Measurements from ENCODE around the gene MAB21L4. TPM values are rescaled to one million over a fixed set of nuclear protein-coding genes. Genes with fewer than 3 reads are reported as not detected.
A peak's percentile ranks its signal among the peaks of the same experiment; 100 is the strongest.

Gene MAB21L4
- total RNA-seq, 1 donor from 2014 or later = not detected

DNA sequence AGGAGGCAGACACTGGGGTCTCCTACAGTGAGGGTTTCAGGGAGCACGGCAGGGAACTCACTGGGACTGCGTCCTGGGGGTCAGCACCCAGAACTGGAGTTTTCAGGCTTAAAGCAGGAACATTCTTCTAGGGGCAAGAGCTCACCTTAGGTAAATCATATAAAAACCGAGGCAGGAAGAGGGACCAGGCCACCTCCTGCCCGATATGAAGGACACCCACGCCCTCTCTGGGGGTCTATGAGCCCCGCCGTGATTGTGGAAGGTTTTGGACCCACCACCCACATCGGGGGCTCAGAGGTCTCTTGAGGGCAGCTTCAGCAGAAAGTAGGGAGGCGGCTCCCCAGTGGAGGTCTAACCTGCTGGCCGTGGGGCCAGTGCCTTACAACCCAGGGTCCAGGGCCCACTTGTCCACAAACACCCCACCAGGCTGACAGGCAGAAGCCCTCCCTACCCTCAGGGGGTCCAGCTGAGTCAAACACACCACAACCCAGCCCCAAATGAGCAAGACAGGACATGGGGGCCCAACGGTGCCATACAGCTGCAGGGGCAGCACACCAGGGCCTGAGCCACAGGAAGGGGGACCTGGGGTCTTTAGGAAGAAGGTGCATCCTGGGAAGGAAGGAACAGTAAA is 35.5 kb upstream of the MAB21L4 start:
- no peak overlapping the region for H3K27ac ChIP-seq (ENCODE audit: low read depth, low read length)
- H3K4me3 ChIP-seq (ENCODE audit: low read length in 3 of 3) = no peak overlapping the region
- H3K9me3 ChIP-seq (ENCODE audit: control insufficient read depth in 3 of 3, low read length in 3 of 3) = peaks cover 0 to 2% (median 0%) of the 10 kb centered on the region in 3 donors
- no peak overlapping the region for H3K9ac ChIP-seq (ENCODE audit: low read depth in 1 of 3, low read length in 3 of 3)
- peaks cover 0 to 4% (median 0%) of the 10 kb centered on the region in 3 donors for H3K4me1 ChIP-seq (ENCODE audit: control insufficient read depth in 3 of 3, insufficient read depth in 3 of 3, low read length in 3 of 3)
- peaks cover 4 to 40% (median 31%) of the 10 kb centered on the region in 3 donors for H3K27me3 ChIP-seq (ENCODE audit: control insufficient read depth in 3 of 3, insufficient read depth in 3 of 3, low read length in 3 of 3)
- no peaks in the 10 kb centered on the region for H3K36me3 ChIP-seq (ENCODE audit: control insufficient read depth in 3 of 3, insufficient read depth in 3 of 3, low read length in 3 of 3)

- Histone ChIP-seq H3K4me1 (ENCODE audit: control insufficient read depth in 3 of 3, insufficient read depth in 3 of 3, low read length in 3 of 3) (peaks cover 0 to 4% (median 0%) of the 10 kb centered on the region in 3 donors), H3K27me3 (ENCODE audit: control insufficient read depth in 3 of 3, insufficient read depth in 3 of 3, low read length in 3 of 3) (peaks cover 4 to 35% (median 31%) of the 10 kb centered on the region in 3 donors)
These were observed 34.8 kb upstream of the MAB21L4 start for GRCh38 chr2:240930631-240931318.

GRCh38 chr2:240930096-240930630 is 34.2 kb upstream of the MAB21L4 start:
- H3K9me3 ChIP-seq (ENCODE audit: control insufficient read depth in 3 of 3, low read length in 3 of 3) = no peaks in the 10 kb centered on the region
- H3K27me3 ChIP-seq (ENCODE audit: control insufficient read depth in 3 of 3, insufficient read depth in 3 of 3, low read length in 3 of 3) = peaks cover 4 to 30% (median 27%) of the 10 kb centered on the region in 3 donors
- H3K4me3 ChIP-seq (ENCODE audit: low read length in 3 of 3) = no peak overlapping the region
- H3K36me3 ChIP-seq (ENCODE audit: control insufficient read depth in 3 of 3, insufficient read depth in 3 of 3, low read length in 3 of 3) = no peaks in the 10 kb centered on the region
- H3K9ac ChIP-seq (ENCODE audit: low read depth in 1 of 3, low read length in 3 of 3) = no peak overlapping the region
- H3K4me1 ChIP-seq (ENCODE audit: control insufficient read depth in 3 of 3, insufficient read depth in 3 of 3, low read length in 3 of 3) = peaks cover 0 to 4% (median 0%) of the 10 kb centered on the region in 3 donors
- no peak overlapping the region for H3K27ac ChIP-seq (ENCODE audit: low read depth, low read length)

More at GRCh38 chr2:240930631-240931318, 34.8 kb upstream of the MAB21L4 start:
- H3K9me3 ChIP-seq (ENCODE audit: control insufficient read depth in 3 of 3, low read length in 3 of 3) = no peaks in the 10 kb centered on the region
- H3K27ac ChIP-seq (ENCODE audit: low read depth, low read length) = no peak overlapping the region
- H3K9ac ChIP-seq (ENCODE audit: low read depth in 1 of 3, low read length in 3 of 3) = no peak overlapping the region
- H3K36me3 ChIP-seq (ENCODE audit: control insufficient read depth in 3 of 3, insufficient read depth in 3 of 3, low read length in 3 of 3) = no peaks in the 10 kb centered on the region
- H3K4me3 ChIP-seq (ENCODE audit: low read length in 3 of 3) = no peak overlapping the region

GRCh38 chr2:240929364-240930095 is 33.6 kb upstream of the MAB21L4 start:
- peaks cover 4 to 28% (median 22%) of the 10 kb centered on the region in 3 donors for H3K27me3 ChIP-seq (ENCODE audit: control insufficient read depth in 3 of 3, insufficient read depth in 3 of 3, low read length in 3 of 3)
- no peak overlapping the region for H3K27ac ChIP-seq (ENCODE audit: low read depth, low read length)
- H3K4me3 ChIP-seq (ENCODE audit: low read length in 3 of 3) = no peak overlapping the region
- no peaks in the 10 kb centered on the region for H3K36me3 ChIP-seq (ENCODE audit: control insufficient read depth in 3 of 3, insufficient read depth in 3 of 3, low read length in 3 of 3)
- H3K4me1 ChIP-seq (ENCODE audit: control insufficient read depth in 3 of 3, insufficient read depth in 3 of 3, low read length in 3 of 3) = peaks cover 0 to 4% (median 0%) of the 10 kb centered on the region in 3 donors
- H3K9me3 ChIP-seq (ENCODE audit: control insufficient read depth in 3 of 3, low read length in 3 of 3) = no peaks in the 10 kb centered on the region
- no peak overlapping the region for H3K9ac ChIP-seq (ENCODE audit: low read depth in 1 of 3, low read length in 3 of 3)

DNA sequence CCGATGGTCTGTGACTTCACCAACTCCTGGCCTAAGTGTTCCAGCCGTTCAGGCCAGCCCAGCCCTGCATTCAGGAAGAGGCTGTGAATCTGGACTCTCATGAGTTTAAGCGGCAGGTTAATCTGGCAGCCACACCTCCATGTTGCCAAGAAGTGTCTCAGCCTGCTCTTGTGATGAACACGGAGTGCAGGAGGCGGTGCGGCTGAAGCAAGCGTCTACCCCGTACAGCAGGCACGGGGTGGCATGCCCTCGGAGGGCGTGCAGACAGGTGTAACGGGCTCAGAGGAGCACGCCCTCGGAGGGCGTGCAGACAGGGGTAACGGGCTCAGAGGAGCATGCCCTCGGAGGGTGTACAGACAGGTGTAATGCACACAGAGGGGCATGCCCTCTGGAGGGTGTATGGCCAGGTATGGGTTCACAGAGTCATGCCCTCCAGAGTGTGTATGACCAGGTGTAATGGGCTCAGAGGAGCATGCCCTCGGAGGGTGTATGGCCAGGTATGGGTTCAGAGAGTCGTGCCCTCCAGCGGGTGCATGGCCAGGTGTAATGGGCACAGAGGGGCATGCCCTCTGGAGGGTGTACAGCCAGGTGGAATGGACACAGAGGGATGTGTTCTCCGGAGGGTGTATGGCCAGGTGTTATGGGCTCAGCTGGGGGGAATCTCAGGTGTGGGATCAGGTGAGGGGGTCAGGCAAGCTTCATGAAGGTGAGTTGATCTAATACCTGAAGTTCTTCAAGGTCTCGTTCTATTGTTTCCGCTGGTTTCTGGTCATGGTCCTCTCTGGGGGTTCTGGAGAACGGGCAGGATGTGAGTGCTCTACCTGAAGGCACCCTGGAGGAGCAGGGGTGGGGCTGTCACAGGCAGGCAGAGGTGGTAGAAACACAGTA is 32.8 kb upstream of the MAB21L4 start:
- no peaks in the 10 kb centered on the region for H3K9me3 ChIP-seq (ENCODE audit: control insufficient read depth in 3 of 3, low read length in 3 of 3)
- H3K36me3 ChIP-seq (ENCODE audit: control insufficient read depth in 3 of 3, insufficient read depth in 3 of 3, low read length in 3 of 3) = no peaks in the 10 kb centered on the region
- no peak overlapping the region for H3K4me3 ChIP-seq (ENCODE audit: low read length in 3 of 3)
- peaks cover 4 to 28% (median 21%) of the 10 kb centered on the region in 3 donors for H3K27me3 ChIP-seq (ENCODE audit: control insufficient read depth in 3 of 3, insufficient read depth in 3 of 3, low read length in 3 of 3)
- H3K4me1 ChIP-seq (ENCODE audit: control insufficient read depth in 3 of 3, insufficient read depth in 3 of 3, low read length in 3 of 3) = peaks cover 0 to 4% (median 0%) of the 10 kb centered on the region in 3 donors
- H3K9ac ChIP-seq (ENCODE audit: low read depth in 1 of 3, low read length in 3 of 3) = no peak overlapping the region
- H3K27ac ChIP-seq (ENCODE audit: low read depth, low read length) = no peak overlapping the region

- peaks cover 0 to 4% (median 0%) of the 10 kb centered on the region in 3 donors for H3K4me1 ChIP-seq (ENCODE audit: control insufficient read depth in 3 of 3, insufficient read depth in 3 of 3, low read length in 3 of 3)
- H3K27ac ChIP-seq (ENCODE audit: low read depth, low read length) = no peak overlapping the region
- H3K27me3 ChIP-seq (ENCODE audit: control insufficient read depth in 3 of 3, insufficient read depth in 3 of 3, low read length in 3 of 3) = peaks cover 0 to 17% (median 7%) of the 10 kb centered on the region in 3 donors
- no peak overlapping the region for H3K9ac ChIP-seq (ENCODE audit: low read depth in 1 of 3, low read length in 3 of 3)
- H3K9me3 ChIP-seq (ENCODE audit: control insufficient read depth in 3 of 3, low read length in 3 of 3) = no peaks in the 10 kb centered on the region
- no peaks in the 10 kb centered on the region for H3K36me3 ChIP-seq (ENCODE audit: control insufficient read depth in 3 of 3, insufficient read depth in 3 of 3, low read length in 3 of 3)
- H3K4me3 ChIP-seq (ENCODE audit: low read length in 3 of 3) = no peak overlapping the region
These were observed 31.4 kb upstream of the MAB21L4 start for GRCh38 chr2:240927390-240927781.

DNA sequence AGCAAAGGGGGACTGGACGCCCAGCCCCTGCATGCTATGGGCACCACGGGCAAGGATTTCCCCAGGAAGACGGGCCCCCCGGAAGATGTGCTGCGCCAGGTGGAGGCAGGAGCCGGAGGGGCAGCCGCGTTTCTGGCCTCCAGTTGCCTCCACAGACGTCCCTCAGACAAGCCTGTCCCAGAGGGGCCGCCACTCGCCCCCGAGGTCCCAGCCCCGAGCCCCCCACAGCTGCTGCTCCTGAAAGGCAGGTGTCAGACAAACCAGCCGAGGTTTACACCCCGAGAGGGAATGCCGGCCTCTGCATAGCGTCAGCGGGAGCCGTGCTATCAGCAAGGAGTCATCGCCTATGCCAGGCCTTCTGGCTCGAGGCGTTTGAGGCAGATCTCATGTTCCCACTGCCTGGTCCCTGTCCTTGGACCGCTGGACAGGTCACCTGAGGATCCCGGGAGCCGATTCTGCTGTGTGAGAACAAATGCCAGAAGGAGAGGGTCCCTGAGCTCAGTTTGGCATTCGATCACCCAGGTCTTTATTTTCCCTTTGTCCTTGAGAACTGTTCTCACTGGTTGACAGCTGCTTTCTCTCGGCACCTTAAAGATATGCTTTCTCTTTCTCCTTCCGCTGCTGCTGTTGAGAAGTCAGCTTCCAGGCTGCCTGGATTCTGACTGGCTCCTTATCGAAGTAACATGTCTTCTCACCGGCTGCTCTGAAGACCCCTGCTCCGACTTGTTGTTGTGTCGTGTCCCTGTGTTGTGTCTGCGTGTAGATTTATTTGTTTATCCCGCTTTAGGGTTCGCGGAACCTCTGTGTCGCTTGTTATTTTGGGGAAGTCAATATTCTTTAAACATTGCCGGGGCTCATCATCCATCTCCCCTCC is 30.8 kb upstream of the MAB21L4 start:
- no peak overlapping the region for H3K27ac ChIP-seq (ENCODE audit: low read depth, low read length)

DNA sequence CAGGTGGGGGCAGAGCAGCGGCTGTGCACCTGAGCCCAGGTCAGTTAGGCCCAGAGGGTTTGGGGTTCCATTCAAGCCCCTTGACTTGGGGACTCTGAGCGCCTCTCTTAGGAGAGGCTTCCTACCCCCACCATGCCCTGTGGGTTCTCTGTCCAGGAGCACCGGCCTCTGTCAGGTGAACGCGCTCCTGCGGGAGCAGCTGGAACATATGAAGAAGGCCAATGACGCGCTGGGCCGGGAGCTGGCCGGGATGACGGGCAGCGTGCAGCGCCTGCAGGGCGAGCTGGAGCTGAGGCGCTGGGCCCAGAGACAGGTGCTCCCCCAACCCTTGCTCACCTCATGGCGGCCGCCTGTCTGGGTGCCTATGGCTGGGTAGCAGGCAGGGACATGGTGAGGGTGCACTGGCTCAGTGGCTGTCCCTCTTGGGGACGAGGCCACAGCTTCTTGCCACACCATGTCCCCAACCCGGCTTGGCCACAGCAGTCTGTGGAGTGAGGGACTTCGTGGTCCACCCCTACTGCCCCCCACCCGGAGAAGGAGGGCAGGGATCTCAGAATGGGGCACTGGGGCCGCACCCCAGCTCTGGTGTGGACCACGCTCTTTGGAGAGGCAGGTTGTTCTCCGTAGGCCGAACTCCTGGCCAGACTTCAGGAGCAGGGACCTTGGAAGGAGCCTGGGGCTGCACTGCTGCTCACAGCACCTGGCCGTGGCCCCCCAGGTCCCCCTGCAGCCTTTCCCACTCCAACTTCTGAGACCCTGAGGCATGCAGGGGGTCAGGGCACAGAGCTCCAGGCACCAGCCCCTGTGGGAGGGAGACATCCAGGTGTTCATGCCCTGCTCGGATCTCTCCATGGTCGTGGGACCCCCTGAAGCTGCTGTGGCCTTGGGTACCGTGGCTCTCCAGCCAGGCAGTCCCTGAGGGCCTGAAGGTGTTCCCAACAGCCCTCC is 29.9 kb upstream of the MAB21L4 start:
- H3K9me3 ChIP-seq (ENCODE audit: control insufficient read depth in 3 of 3, low read length in 3 of 3) = no peaks in the 10 kb centered on the region
- no peak overlapping the region for H3K27ac ChIP-seq (ENCODE audit: low read depth, low read length)
- no peaks in the 10 kb centered on the region for H3K36me3 ChIP-seq (ENCODE audit: control insufficient read depth in 3 of 3, insufficient read depth in 3 of 3, low read length in 3 of 3)
- H3K9ac ChIP-seq (ENCODE audit: low read depth in 1 of 3, low read length in 3 of 3) = no peak overlapping the region
- peaks cover 6 to 11% (median 9%) of the 10 kb centered on the region in 3 donors for H3K4me1 ChIP-seq (ENCODE audit: control insufficient read depth in 3 of 3, insufficient read depth in 3 of 3, low read length in 3 of 3)
- H3K27me3 ChIP-seq (ENCODE audit: control insufficient read depth in 3 of 3, insufficient read depth in 3 of 3, low read length in 3 of 3) = peaks cover 0 to 5% (median 3%) of the 10 kb centered on the region in 3 donors
- H3K4me3 ChIP-seq (ENCODE audit: low read length in 3 of 3) = no peak overlapping the region

More for the DNA sequence above, 30.8 kb upstream of the MAB21L4 start:
- H3K9me3 ChIP-seq (ENCODE audit: control insufficient read depth in 3 of 3, low read length in 3 of 3) = no peaks in the 10 kb centered on the region
- H3K36me3 ChIP-seq (ENCODE audit: control insufficient read depth in 3 of 3, insufficient read depth in 3 of 3, low read length in 3 of 3) = no peaks in the 10 kb centered on the region
- peak overlapping the region in 1 of 3 donors; percentile 29 for H3K4me3 ChIP-seq (ENCODE audit: low read length in 3 of 3)
- peak overlapping the region in 1 of 3 donors; percentile 23 for H3K9ac ChIP-seq (ENCODE audit: low read depth in 1 of 3, low read length in 3 of 3)
- H3K4me1 ChIP-seq (ENCODE audit: control insufficient read depth in 3 of 3, insufficient read depth in 3 of 3, low read length in 3 of 3) = peaks cover 3 to 6% (median 4%) of the 10 kb centered on the region in 3 donors
- H3K27me3 ChIP-seq (ENCODE audit: control insufficient read depth in 3 of 3, insufficient read depth in 3 of 3, low read length in 3 of 3) = peaks cover 0 to 13% (median 3%) of the 10 kb centered on the region in 3 donors
